ENCODE results near the gene RAB15. TPM values are rescaled to one million over a fixed set of nuclear protein-coding genes. Genes with fewer than 3 reads are reported as not detected.
"Not testable (repeated sequence)": the region's sequence is repeated elsewhere in the genome, so short reads cannot be mapped to it uniquely, and the experiment has no call there.

Gene RAB15
- total RNA-seq, 1 donor from 2014 or later: 6.5 TPM

- peak in 1 of 2 donors; percentile 13 for DNase-seq (ENCODE audit: low read depth in 2 of 2)
These were observed 34.3 kb downstream of the RAB15 start for GRCh38 chr14:64937821-64938193.

DNA sequence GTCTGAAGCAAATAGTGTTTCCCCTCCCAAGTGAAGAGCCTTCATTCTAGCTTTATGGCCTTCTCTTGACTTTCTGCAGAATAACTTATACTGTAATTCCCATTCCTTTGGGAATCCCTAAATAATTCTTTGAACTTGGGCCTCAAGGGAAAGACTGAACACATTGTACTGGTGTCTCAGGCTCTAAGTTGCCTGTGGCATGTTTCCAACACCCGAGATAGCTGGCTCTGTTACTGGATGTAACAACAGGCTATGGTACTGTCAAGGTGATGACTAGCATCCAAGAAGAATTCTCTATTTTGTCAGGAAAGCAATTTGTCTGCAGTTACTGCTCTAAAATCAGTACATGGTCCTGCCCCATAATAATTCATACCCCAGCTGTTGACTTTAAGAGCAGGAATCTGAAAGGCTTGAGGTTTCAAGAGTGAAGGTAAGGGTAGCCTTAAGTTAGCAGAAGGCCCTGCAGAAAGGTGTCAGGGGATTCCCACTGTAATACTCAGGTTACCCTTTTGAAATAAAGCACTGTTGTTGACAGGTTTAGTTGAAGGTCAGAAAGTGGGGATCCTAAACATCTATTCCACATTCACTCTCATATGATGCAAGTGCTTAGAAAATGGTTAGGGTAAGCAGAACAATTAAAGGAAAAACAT, 34.8 kb downstream of the RAB15 start:
- no peak for DNase-seq (ENCODE audit: low read depth in 2 of 2)

DNA sequence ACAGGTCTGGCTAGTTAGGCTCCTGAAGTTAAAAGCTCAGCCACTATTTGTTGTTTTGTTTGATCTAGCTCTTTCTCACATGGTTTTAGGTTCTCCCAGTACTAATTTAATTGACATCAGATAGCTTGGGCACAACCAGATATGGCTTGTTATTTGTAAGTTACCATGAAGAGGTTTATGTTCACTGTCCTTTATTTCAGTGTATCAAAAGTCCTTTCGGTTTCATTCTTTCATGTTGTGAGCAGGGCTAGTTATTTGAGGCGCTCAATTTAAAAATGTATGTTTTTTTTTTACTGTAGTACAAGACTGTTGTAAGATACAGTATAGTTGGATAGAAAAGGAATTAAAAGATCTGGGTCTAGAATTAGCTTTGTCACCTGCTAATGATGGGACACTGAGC, 36.6 kb downstream of the RAB15 start:
- no peak for DNase-seq (ENCODE audit: low read depth in 2 of 2)

- no peak for DNase-seq (ENCODE audit: low read depth in 2 of 2)
These were observed 37.7 kb downstream of the RAB15 start for GRCh38 chr14:64934338-64934929.

- no peak for DNase-seq (ENCODE audit: low read depth in 2 of 2)
These were observed 39.9 kb downstream of the RAB15 start for GRCh38 chr14:64932231-64932630.

DNA sequence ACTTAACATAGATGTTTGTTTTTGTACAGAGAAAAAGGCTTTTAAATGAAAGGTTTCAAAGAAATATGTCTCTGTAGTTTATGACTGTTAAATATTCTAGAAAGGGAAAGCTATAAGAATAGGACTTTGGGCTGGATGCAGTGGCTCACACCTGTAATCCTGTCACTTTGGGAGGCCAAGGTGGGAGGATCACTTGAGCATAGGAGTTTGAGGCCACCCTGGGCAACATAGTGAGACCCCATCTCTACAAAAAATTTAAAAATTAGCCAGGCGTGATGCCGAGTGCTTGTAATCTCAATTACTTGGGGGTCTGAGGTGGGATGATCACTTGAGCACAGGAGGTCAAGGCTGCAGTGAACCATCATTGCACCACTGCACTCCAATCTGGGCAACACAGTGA, 41.0 kb downstream of the RAB15 start:
- DNase-seq (ENCODE audit: low read depth in 2 of 2): no peak

DNA sequence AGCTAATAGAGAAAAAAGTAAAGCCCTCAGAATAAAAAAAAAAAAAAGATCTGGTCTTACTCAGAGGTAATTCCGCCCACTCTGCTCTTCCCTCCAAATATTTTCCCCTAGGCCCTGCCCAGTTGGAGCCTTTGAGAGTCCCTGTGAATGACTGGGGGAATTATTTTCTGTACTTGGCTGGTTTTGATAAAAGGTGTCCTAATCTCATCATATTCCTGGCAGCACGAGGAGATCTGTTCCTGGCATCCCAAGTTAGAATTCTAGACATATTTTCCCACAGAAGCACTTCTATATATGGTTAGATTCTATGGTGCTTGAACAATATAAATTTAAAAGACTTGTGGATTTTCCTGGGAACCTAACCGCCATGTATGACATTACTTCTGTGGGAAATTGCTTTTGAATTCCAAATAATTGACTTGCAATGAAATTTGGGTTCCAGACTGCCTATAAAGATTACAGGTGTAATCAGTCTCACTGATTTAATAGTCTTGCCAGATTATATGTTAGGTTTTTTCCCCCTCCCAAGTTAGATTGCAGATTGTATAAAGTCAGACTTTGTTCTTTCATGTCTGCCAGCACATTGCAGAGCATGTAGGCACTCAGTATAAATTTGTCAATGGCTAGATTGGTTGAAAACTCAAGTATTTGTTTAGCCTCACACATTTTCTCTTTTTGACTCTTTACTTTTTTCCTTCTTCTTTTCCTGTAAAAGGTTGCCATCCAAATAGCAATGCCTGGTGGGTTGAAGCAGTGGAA, 41.9 kb downstream of the RAB15 start:
- DNase-seq (ENCODE audit: low read depth in 2 of 2): no peak

GRCh38 chr14:64929014-64929359, 43.1 kb downstream of the RAB15 start:
- DNase-seq (ENCODE audit: low read depth in 2 of 2): no peak

DNA sequence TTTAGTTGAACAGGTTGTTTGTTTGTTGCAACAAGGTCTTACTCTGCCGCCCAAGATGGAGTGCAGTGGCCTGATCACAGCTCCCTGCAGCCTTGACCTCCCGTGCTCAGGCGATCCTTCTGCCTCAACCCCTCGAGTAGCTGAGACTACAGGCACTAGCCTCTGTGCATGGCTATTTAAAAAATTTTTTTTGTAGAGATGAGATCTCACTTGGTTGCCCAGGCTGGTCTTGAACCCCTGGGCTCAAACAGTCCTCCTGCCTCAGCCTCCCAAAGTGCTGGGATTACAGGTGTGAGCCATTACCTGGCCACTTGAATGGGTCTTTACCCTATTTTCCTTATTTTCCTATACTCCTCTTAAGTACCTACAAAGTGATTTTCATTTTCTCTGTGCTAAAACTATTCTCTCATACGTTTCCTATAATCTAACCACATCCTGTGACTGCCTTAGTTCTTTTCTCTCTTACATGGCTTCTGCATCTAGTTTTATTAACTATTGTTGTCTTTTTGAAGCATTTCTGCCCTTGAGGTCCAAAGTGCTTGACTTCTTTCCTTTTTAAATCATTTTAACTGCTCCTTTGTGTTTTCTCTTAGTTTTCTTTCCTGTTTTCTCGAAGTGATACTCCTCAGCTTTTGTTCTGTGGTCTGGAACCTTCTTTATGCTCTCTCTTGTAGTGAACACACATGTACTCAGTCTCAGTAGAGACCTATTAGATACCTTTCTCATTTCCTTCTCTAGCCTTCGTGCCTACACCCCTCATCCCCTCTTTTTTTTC, 43.7 kb downstream of the RAB15 start:
- DNase-seq (ENCODE audit: low read depth in 2 of 2): no peak

- no peak for DNase-seq (ENCODE audit: low read depth in 2 of 2)
These were observed 45.1 kb downstream of the RAB15 start for GRCh38 chr14:64927031-64927430.

GRCh38 chr14:64926398-64926995, 45.6 kb downstream of the RAB15 start:
- no peak for DNase-seq (ENCODE audit: low read depth in 2 of 2)

GRCh38 chr14:64923015-64923414, 49.1 kb downstream of the RAB15 start:
- no peak for DNase-seq (ENCODE audit: low read depth in 2 of 2)

- no peak for DNase-seq (ENCODE audit: low read depth in 2 of 2)
These were observed 51.7 kb downstream of the RAB15 start for GRCh38 chr14:64920465-64920864.

DNA sequence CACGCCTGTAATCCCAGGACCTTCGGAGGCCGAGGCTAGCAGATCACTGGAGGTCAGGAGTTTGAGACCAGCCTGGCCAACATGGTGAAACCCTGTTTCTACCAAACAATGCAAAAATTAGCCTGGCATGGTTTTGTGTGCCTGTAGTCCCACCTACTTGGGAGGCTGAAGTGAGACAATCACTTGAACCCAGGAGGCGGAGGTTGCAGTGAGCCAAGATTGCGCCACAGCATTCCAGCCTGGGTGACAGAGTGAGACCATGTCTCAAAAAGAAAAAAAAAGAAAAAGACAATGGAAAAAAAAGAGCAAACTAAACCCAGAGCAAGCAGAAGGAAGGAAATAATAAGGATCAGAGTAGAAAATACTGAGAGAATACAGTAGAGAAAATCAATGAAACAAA, 52.5 kb downstream of the RAB15 start:
- DNase-seq (ENCODE audit: low read depth in 2 of 2): no peak

GRCh38 chr14:64919215-64919614, 52.9 kb downstream of the RAB15 start:
- DNase-seq (ENCODE audit: low read depth in 2 of 2): no peak

- no peak for DNase-seq (ENCODE audit: low read depth in 2 of 2)
These were observed 53.9 kb downstream of the RAB15 start for GRCh38 chr14:64918216-64918615.

DNA sequence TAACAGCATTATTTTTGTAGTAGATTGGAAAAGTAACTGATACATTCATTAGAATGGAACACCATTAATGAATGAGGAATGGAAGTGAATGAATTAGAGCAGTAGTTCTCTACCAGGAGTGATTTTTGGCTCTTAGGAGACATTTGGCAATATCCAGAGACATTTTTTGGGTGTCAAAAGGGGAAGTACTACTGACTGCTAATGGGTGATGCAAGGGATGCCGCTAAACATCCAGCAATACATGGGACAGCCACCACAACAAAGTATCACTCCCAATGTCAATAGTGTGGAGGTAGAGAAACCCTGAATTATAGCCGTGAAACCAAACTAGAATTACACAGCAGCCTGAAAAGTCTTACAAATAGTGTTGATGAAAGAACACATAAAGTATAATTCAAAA, 56.3 kb downstream of the RAB15 start:
- DNase-seq (ENCODE audit: low read depth in 2 of 2): no peak

GRCh38 chr14:64915029-64915424, 57.1 kb downstream of the RAB15 start:
- no peak for DNase-seq (ENCODE audit: low read depth in 2 of 2)

DNA sequence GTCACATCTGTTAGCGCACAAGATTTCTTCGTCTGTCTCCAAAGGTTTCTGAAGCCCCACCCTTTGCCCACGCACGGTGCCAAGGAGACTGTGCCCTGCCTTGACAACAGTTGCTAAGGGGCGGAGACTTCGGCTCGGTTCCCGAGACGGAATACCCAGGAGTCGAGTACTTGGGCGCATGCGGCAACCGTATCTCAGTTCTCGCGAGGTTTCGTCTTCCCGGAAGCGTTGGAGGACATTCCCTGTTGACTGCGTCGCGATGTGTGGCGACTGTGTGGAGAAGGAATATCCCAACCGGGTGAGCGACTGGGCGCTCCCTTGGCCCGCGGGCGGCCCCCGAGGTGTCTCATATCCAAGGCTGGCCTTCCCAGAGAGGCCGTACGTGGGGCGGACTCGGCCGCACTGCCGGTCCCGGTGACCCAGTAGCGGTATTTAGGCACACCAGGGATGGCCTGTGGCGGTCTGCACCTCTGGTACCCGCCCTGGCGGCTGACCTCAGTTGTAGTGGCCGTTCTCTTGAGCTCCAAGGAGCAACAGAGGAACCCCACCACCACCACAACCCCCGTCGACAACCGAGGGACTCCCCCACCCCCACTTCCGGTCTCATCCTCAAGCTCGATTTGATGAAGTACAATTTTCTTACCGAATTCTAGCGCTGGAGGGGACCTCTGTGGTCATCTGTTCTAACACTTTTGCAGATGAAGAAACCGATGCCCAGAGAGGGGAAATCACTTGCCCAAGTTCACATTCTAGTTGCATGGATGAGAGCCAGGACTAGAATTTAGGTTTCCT, 57.7 kb downstream of the RAB15 start, which contains the start of gene CHURC1:
Gene CHURC1, plus strand, starts transcription at position 219 of the 792 bp plus-strand sequence. Its CDS starts 41 bp downstream, at position 260.
- peak; percentile 97 to 98 for DNase-seq (ENCODE audit: low read depth in 2 of 2)

DNA sequence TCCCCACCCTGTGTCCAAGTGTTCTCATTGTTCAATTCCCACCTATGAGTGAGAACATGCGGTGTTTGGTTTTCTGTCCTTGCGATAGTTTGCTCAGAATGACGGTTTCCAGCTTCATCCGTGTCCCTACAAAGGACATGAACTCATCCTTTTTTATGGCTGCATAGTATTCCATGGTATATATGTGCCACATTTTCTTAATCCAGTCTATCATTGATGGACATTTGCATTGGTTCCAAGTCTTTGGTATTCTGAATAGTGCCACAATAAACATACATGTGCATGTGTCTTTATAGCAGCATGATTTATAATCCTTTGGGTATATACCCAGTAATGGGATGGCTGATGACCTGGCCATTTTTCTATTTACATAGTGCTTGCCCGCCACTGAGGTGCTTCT, 58.7 kb downstream of the RAB15 start:
- not testable (repeated sequence) for DNase-seq (ENCODE audit: low read depth in 2 of 2)

DNA sequence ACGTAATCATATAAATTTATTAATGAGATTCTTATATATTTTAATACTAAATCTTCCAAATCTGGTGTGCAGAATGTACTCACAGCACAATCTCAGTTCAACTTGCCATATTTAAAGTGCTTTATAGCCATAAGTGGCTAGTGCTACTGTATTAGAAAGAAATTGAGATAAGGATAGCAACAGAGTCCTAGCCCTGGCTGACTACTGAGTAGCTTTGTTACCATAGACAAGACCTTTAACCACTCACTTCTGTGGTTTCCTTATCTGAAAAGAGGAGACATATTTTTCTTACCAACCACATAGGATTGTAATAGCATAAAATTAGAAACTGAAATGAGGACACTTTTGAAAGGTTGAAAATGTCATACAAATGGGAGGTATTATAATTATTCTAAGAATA, 59.9 kb downstream of the RAB15 start:
- no peak for DNase-seq (ENCODE audit: low read depth in 2 of 2)
